ENCODE measurements around the gene PLXNA1.

The PLXNA1 gene

DNA sequence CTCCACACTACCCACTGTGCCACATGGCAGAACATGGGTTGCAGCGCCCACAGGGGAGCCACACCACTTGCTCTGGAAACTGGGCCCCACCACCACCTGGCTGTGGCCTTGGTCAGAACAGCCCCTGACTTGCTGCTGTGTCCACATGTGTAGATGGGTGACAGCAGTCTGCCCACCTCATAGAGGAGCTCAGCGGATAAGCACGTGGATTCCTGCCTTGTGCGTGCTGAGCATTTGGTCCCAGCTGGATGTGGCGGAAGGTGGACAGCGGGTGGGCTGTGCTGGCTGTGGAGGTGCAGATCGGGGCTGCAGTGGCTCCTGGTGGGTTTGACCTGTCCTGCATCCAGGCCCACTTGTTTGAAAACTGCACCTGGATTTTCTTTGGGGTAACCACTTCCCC, 6.0 kb upstream of the PLXNA1 start:
- Histone ChIP-seq H3K9ac (ENCODE audit: low read length) (no peak overlapping the region), H3K4me2 (ENCODE audit: low read length) (no peak overlapping the region), H2AFZ (ENCODE audit: low read depth, low read length) (no peak overlapping the region), H3K36me3 (replicated peaks; ENCODE audit: low read depth, low read length) (peaks cover 4% of the 10 kb centered on the region), H3K4me1 (ENCODE audit: low read length) (peaks cover 24% of the 10 kb centered on the region), H3K9me3 (ENCODE audit: insufficient read depth, low read length) (peaks cover 16% of the 10 kb centered on the region; the same call in 1 of the 2 replicates), H4K20me1 (ENCODE audit: insufficient read depth, low read length) (no peaks in the 10 kb centered on the region), H3K27me3 (ENCODE audit: low read depth, low read length) (peaks cover 7% of the 10 kb centered on the region), H3K27ac (ENCODE audit: low read length) (no peak overlapping the region), H3K4me3 (ENCODE audit: low read length) (no peak overlapping the region), H3K79me2 (ENCODE audit: low read length) (no peaks in the 10 kb centered on the region)
- TF ChIP-seq EZH2phosphoT487 (IDR thresholded peaks at IDR 0.05; ENCODE audit: low read depth) (no peak), CTCF (IDR thresholded peaks at IDR 0.05; ENCODE audit: low read depth, low read length) (no peak)

GRCh38 chr3:126977821-126978220, 5.1 kb upstream of the PLXNA1 start:
- Histone ChIP-seq H3K27me3 (ENCODE audit: low read depth, low read length) (peaks cover 7% of the 10 kb centered on the region), H3K4me2 (ENCODE audit: low read length) (no peak overlapping the region), H4K20me1 (ENCODE audit: insufficient read depth, low read length) (no peaks in the 10 kb centered on the region), H3K79me2 (ENCODE audit: low read length) (no peaks in the 10 kb centered on the region), H3K9me3 (ENCODE audit: insufficient read depth, low read length) (peaks cover 16% of the 10 kb centered on the region; the same call in 1 of the 2 replicates), H3K36me3 (replicated peaks; ENCODE audit: low read depth, low read length) (peaks cover 4% of the 10 kb centered on the region), H3K27ac (ENCODE audit: low read length) (no peak overlapping the region), H2AFZ (ENCODE audit: low read depth, low read length) (no peak overlapping the region), H3K9ac (ENCODE audit: low read length) (no peak overlapping the region), H3K4me3 (ENCODE audit: low read length) (no peak overlapping the region), H3K4me1 (ENCODE audit: low read length) (peaks cover 15% of the 10 kb centered on the region)
- TF ChIP-seq CTCF (IDR thresholded peaks at IDR 0.05; ENCODE audit: low read depth, low read length) (no peak), EZH2phosphoT487 (IDR thresholded peaks at IDR 0.05; ENCODE audit: low read depth) (no peak)

GRCh38 chr3:126978291-126978690, 4.6 kb upstream of the PLXNA1 start:
- H3K4me1 ChIP-seq (ENCODE audit: low read length) = peaks cover 15% of the 10 kb centered on the region
- no peak overlapping the region for H2AFZ ChIP-seq (ENCODE audit: low read depth, low read length)
- H3K79me2 ChIP-seq (ENCODE audit: low read length) = peaks cover under 1% of the 10 kb centered on the region; the same call in 1 of the 2 replicates
- peaks cover 4% of the 10 kb centered on the region for H3K36me3 ChIP-seq (replicated peaks; ENCODE audit: low read depth, low read length)
- no peak overlapping the region for H3K9ac ChIP-seq (ENCODE audit: low read length)
- no peak overlapping the region for H3K4me2 ChIP-seq (ENCODE audit: low read length)
- H3K9me3 ChIP-seq (ENCODE audit: insufficient read depth, low read length) = peaks cover 16% of the 10 kb centered on the region; the same call in 1 of the 2 replicates
- no peaks in the 10 kb centered on the region for H4K20me1 ChIP-seq (ENCODE audit: insufficient read depth, low read length)
- no peak for TF ChIP-seq CTCF (IDR thresholded peaks at IDR 0.05; ENCODE audit: low read depth, low read length)
- TF ChIP-seq EZH2phosphoT487 (IDR thresholded peaks at IDR 0.05; ENCODE audit: low read depth) = no peak
- H3K4me3 ChIP-seq (ENCODE audit: low read length) = no peak overlapping the region
- H3K27ac ChIP-seq (ENCODE audit: low read length) = no peak overlapping the region
- peaks cover 7% of the 10 kb centered on the region for H3K27me3 ChIP-seq (ENCODE audit: low read depth, low read length)

DNA sequence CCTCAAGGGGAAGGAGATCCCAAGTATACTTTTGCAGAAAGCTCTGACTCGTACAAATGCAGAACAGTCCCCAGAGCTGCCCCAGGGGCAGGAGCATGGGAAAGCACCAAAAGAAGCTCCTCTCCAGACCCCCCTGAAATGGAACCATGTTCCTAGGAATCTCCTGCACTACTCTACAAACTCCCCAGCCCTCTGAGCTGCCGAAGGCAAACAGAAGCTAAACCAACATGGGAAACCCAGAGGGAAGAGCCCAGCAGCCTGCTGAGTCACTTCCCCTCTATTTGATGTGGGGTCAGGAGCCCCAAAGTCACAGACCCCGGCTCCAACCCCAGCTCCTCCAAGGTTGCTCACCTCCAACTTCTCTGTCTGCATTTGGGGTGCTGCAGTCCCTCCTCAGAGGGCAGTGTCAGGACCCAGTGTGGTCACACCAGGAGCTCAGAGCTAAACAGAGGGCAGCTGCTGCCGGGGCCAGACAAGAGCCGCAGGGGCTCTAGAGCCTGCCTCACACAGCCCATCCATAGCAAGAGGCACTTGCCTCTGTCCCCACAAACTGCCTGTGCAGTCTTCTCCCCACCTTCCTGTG, 3.8 kb upstream of the PLXNA1 start:
- Histone ChIP-seq H3K9ac (ENCODE audit: low read length) (no peak overlapping the region), H3K4me1 (ENCODE audit: low read length) (peaks cover 16% of the 10 kb centered on the region), H3K27me3 (ENCODE audit: low read depth, low read length) (peaks cover 7% of the 10 kb centered on the region), H3K4me2 (ENCODE audit: low read length) (no peak overlapping the region), H3K9me3 (ENCODE audit: insufficient read depth, low read length) (peaks cover 11% of the 10 kb centered on the region; the same call in 1 of the 2 replicates), H3K27ac (ENCODE audit: low read length) (no peak overlapping the region), H4K20me1 (ENCODE audit: insufficient read depth, low read length) (peaks cover 3% of the 10 kb centered on the region), H3K36me3 (replicated peaks; ENCODE audit: low read depth, low read length) (peaks cover 2% of the 10 kb centered on the region), H3K79me2 (ENCODE audit: low read length) (peaks cover 9% of the 10 kb centered on the region), H2AFZ (ENCODE audit: low read depth, low read length) (no peak overlapping the region), H3K4me3 (ENCODE audit: low read length) (no peak overlapping the region)
- no peak for TF ChIP-seq CTCF (IDR thresholded peaks at IDR 0.05; ENCODE audit: low read depth, low read length)
- no peak for TF ChIP-seq EZH2phosphoT487 (IDR thresholded peaks at IDR 0.05; ENCODE audit: low read depth)
